Muscle of leg (tissue), 16 donors: ENCODE results near the gene CLEC11A. TPM values are rescaled to one million over a fixed set of nuclear protein-coding genes. Genes with fewer than 3 reads are reported as not detected.
A peak's percentile ranks its signal among the peaks of the same experiment; 100 is the strongest.

ENCODE experiments used
- DNase-seq: peaks from one replicate; pipeline ENCODE4 v3.0.0; 2013
- H3K27ac ChIP-seq: one replicate; pipeline ENCODE4 v1.5.1; 2013; ENCODE audit warnings: mild to moderate bottlenecking, low read length, control low read depth
- H3K27me3 ChIP-seq: one replicate; pipeline ENCODE4 v1.6.1; 2013; ENCODE audit warnings: low read length; ENCODE audit not compliant: control insufficient read depth, insufficient read depth
- H3K36me3 ChIP-seq: one replicate; pipeline ENCODE4 v1.6.1; 2013; ENCODE audit warnings: low read length; ENCODE audit not compliant: control insufficient read depth, insufficient read depth
- H3K4me1 ChIP-seq: one replicate; pipeline ENCODE4 v1.6.1; 2013; ENCODE audit warnings: low read length; ENCODE audit not compliant: control insufficient read depth, insufficient read depth
- H3K4me3 ChIP-seq: one replicate; pipeline ENCODE4 v1.5.1; 2013; ENCODE audit warnings: low read length, control low read depth
- H3K9me3 ChIP-seq: replicated peaks from 2 replicates; pipeline ENCODE4 v1.6.1; 2013; ENCODE audit warnings: low read depth, low read length; ENCODE audit not compliant: control insufficient read depth
- WGBS: methylation state at CpG from one replicate; pipeline ENCODE4 v1.1.5; 2013; ENCODE audit warnings: missing lambda C conversion rate; ENCODE audit not compliant: insufficient coverage; 5-methylcytosine and 5-hydroxymethylcytosine counted together
- long read RNA-seq, 11 donors: transcript quantifications; one replicate each; lab custom pipeline, GENCODE V29; 2026
- polyA plus RNA-seq, 8 donors: library from polyadenylated mRNA; unstranded; fragments of 120-200 nt; gene quantifications; one replicate each; pipeline versions ENCODE4 v1.2.1 to v1.2.3, GENCODE V29; 2013; ENCODE audit warnings: inconsistent platforms in 1 of 8, low replicate concordance in 1 of 8; ENCODE audit not compliant: insufficient read length in 8 of 8, insufficient read depth in 1 of 8
- total RNA-seq: library from RNA; stranded (reverse); fragments of 120-200 nt; gene quantifications from one replicate; pipeline ENCODE4 v1.2.4, GENCODE V29; 2013

Gene CLEC11A
- total RNA-seq, result 35.2 TPM
- polyA plus RNA-seq, result 10 to 100 TPM; 18.8 to 40.3 (median 36.6) TPM
- long read RNA-seq, donor 1, transcript CLEC11A-201 (4 exons, 1,419 nt), result major isoform, 10 of 10 reads
- long read RNA-seq, donor 1, partial matches to known transcripts, result 0 of 10 reads
- long read RNA-seq, donor 1, other reads (novel, unspliced or antisense), result 0 of 10 reads
- long read RNA-seq, donor 2, partial matches to known transcripts, result 0 of 2 reads
- long read RNA-seq, donor 2, other reads (novel, unspliced or antisense), result 0 of 2 reads
- long read RNA-seq, donor 3, transcript CLEC11A-201 (4 exons, 1,419 nt), result major isoform, 15 of 15 reads
- long read RNA-seq, donor 3, partial matches to known transcripts, result 0 of 15 reads
- long read RNA-seq, donor 3, other reads (novel, unspliced or antisense), result 0 of 15 reads
- long read RNA-seq, donor 4, partial matches to known transcripts, result 0 of 1 reads
- long read RNA-seq, donor 4, other reads (novel, unspliced or antisense), result 0 of 1 reads
- long read RNA-seq, donor 5, transcript CLEC11A-201 (4 exons, 1,419 nt), result major isoform, 25 of 33 reads
- long read RNA-seq, donor 5, partial matches to known transcripts, result 8 of 33 reads
- long read RNA-seq, donor 5, other reads (novel, unspliced or antisense), result 0 of 33 reads
- long read RNA-seq, donor 6, transcript CLEC11A-201 (4 exons, 1,419 nt), result major isoform, 16 of 17 reads
- long read RNA-seq, donor 6, partial matches to known transcripts, result 0 of 17 reads
- long read RNA-seq, donor 6, other reads (novel, unspliced or antisense), result 0 of 17 reads
- long read RNA-seq, donor 7, transcript CLEC11A-201 (4 exons, 1,419 nt), result major isoform, 20 of 27 reads
- long read RNA-seq, donor 7, partial matches to known transcripts, result 6 of 27 reads
- long read RNA-seq, donor 7, other reads (novel, unspliced or antisense), result 0 of 27 reads
- long read RNA-seq, donor 8, partial matches to known transcripts, result 0 of 2 reads
- long read RNA-seq, donor 8, other reads (novel, unspliced or antisense), result 0 of 2 reads
- long read RNA-seq, donor 9, transcript CLEC11A-201 (4 exons, 1,419 nt), result major isoform, 8 of 24 reads
- long read RNA-seq, donor 9, partial matches to known transcripts, result 16 of 24 reads
- long read RNA-seq, donor 9, other reads (novel, unspliced or antisense), result 0 of 24 reads
- long read RNA-seq, donor 10, transcript CLEC11A-201 (4 exons, 1,419 nt), result major isoform, 15 of 15 reads
- long read RNA-seq, donor 10, partial matches to known transcripts, result 0 of 15 reads
- long read RNA-seq, donor 10, other reads (novel, unspliced or antisense), result 0 of 15 reads
- long read RNA-seq, donor 11, transcript CLEC11A-201 (4 exons, 1,419 nt), result major isoform, 18 of 23 reads
- long read RNA-seq, donor 11, partial matches to known transcripts, result 5 of 23 reads
- long read RNA-seq, donor 11, other reads (novel, unspliced or antisense), result 0 of 23 reads

GRCh38 chr19:50723069-50723468, at the start of gene CLEC11A:
TSS of gene CLEC11A (plus strand) at chr19:50723364. CDS start at chr19:50723526, 162 bp downstream.
- WGBS, result 3% methylated on average over 12 of the region's 15 CpGs
- Histone ChIP-seq H3K27ac (peak within 1 kb of the TSS; percentile 93), H3K4me1 (peaks cover 63% of the 10 kb centered on the region), H3K9me3 (no peaks in the 10 kb centered on the region), H3K36me3 (peaks cover 9% of the 10 kb centered on the region), H3K27me3 (peaks cover 20% of the 10 kb centered on the region), H3K4me3 (peak within 1 kb of the TSS; percentile 63)
- DNase-seq, result peak; percentile 94

DNA sequence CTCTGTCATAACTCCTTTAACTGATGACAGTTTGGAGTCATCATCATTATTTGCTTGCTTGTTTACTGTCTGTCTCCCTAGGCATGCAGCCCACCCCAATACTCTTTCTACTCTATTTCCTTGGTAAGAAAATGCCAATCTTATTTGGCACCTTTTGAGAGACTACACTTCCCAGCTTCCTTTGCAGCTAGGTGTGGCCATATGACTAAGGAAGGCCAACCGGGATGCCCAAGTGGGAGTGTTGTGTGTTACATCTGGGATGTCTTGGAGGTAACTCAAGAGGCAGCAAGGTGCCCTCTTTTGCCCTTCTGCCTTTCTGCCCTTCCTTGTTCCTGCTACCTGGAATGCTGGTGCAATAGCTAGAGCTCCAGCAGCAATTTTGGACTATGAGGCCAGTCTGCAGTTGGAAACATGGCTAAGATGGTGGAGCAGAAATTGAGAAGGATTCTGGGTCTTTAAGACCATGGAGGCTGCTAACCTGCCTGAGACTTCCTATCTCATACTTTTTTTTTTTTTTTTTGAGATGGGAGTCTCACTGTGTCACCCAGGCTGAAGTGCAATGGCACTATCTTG, 46.5 kb upstream of the CLEC11A start:
- peaks cover 31% of the 10 kb centered on the region for H3K27me3 ChIP-seq
- DNase-seq, result no peak
- no peak overlapping the region for H3K27ac ChIP-seq
- WGBS, result no CpG with 5 or more reads among the region's 1 CpG
- H3K36me3 ChIP-seq, result no peaks in the 10 kb centered on the region
- no peaks in the 10 kb centered on the region for H3K4me1 ChIP-seq
- H3K9me3 ChIP-seq, result no peaks in the 10 kb centered on the region
- no peak overlapping the region for H3K4me3 ChIP-seq

DNA sequence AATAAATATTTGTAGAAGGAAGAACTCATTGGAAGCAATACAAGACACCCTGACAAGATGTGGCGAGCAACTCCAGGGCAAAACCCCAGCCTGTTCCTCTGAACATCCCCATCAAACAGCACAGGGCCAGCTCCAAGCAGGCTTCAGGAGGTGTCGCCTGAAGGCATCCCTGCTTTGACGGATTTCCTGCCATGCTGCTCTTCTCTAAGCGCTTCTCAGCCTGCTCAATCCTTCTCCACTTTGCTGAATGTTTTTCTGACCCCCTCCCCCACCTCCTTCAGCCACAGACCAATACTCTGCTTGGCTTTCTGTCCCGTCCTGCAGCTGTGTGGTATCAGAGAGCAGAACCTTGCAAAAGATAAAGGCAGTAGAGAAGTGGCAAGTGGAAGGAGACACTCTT, 45.5 kb upstream of the CLEC11A start:
- no peak for DNase-seq
- 78% methylated on average over 2 of the region's 5 CpGs for WGBS
- no peak overlapping the region for H3K4me3 ChIP-seq
- H3K9me3 ChIP-seq, result no peaks in the 10 kb centered on the region
- H3K4me1 ChIP-seq, result no peaks in the 10 kb centered on the region
- H3K27me3 ChIP-seq, result peaks cover 22% of the 10 kb centered on the region
- H3K27ac ChIP-seq, result no peak overlapping the region
- no peaks in the 10 kb centered on the region for H3K36me3 ChIP-seq

DNA sequence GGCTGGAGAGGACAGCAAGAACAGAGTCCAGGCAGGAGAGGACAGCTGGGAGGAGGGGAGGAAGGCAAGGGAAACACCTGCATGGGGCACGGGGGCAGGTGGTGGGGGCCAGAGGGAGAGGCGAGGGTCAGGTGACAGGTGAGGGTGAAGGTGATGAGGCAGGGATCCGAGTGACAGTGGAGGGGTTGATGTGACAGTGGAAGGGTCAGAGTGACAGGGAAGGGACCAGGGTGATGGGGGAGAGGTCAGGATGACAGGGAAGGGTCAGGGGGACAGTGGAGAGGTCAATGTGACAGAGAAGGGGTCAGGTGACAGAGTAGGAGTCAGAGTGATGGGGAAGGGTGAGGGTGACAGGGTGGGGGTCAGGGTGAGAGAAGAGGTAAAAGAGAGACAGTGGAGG, 44.8 kb upstream of the CLEC11A start:
- Histone ChIP-seq H3K27me3 (peaks cover 15% of the 10 kb centered on the region), H3K27ac (no peak overlapping the region), H3K36me3 (no peaks in the 10 kb centered on the region)

GRCh38 chr19:50679177-50680125, 43.7 kb upstream of the CLEC11A start:
- 13% methylated on average over 23 of the region's 23 CpGs for WGBS
- Histone ChIP-seq H3K27ac (no peak overlapping the region), H3K4me1 (no peaks in the 10 kb centered on the region), H3K27me3 (peaks cover 7% of the 10 kb centered on the region), H3K4me3 (no peak overlapping the region), H3K9me3 (no peaks in the 10 kb centered on the region), H3K36me3 (no peaks in the 10 kb centered on the region)
- DNase-seq, result peak; percentile 76

More for the DNA sequence above, 44.8 kb upstream of the CLEC11A start:
- Histone ChIP-seq H3K4me1 (no peaks in the 10 kb centered on the region), H3K4me3 (no peak overlapping the region), H3K9me3 (no peaks in the 10 kb centered on the region)
- DNase-seq, result no peak
- 54% methylated on average over 3 of the region's 3 CpGs for WGBS

- H3K27me3 ChIP-seq, result peaks cover 29% of the 10 kb centered on the region
- no peaks in the 10 kb centered on the region for H3K9me3 ChIP-seq
- no peak overlapping the region for H3K27ac ChIP-seq
- no peaks in the 10 kb centered on the region for H3K36me3 ChIP-seq
- H3K4me1 ChIP-seq, result no peaks in the 10 kb centered on the region
- DNase-seq, result no peak
- H3K4me3 ChIP-seq, result no peak overlapping the region
- WGBS, result 21% methylated on average over 39 of the region's 50 CpGs
Measured at GRCh38 chr19:50686310-50687032, 36.7 kb upstream of the CLEC11A start.

DNA sequence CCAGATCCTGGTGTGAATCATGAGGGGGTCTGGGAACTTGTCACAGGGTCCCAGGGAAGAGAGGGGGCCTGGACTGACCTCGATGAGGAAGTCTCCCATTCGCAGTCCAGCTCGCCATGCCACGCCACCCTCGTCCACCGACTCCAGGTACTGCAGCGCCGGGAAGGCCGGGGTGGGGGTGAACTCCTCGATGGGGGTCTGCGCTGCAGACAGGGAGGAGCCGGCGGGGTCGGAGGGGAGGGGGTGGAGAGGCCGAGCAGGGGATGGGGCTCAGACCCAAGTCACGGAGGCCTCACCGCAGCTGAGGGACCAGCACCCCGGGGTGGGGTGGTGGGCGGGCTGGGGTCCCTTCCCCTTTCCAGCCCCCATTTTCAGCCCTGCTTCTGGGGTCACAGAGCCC, 34.4 kb upstream of the CLEC11A start:
- no peak overlapping the region for H3K27ac ChIP-seq
- H3K4me1 ChIP-seq, result no peaks in the 10 kb centered on the region
- H3K4me3 ChIP-seq, result no peak overlapping the region
- no peaks in the 10 kb centered on the region for H3K9me3 ChIP-seq
- H3K27me3 ChIP-seq, result peaks cover 44% of the 10 kb centered on the region
- WGBS, result 69% methylated on average over 9 of the region's 19 CpGs
- no peak for DNase-seq
- H3K36me3 ChIP-seq, result no peaks in the 10 kb centered on the region

GRCh38 chr19:50690439-50690838, 32.7 kb upstream of the CLEC11A start:
- Histone ChIP-seq H3K27me3 (peaks cover 51% of the 10 kb centered on the region), H3K4me1 (peaks cover under 1% of the 10 kb centered on the region), H3K27ac (no peak overlapping the region), H3K9me3 (no peaks in the 10 kb centered on the region), H3K4me3 (no peak overlapping the region), H3K36me3 (no peaks in the 10 kb centered on the region)
- no peak for DNase-seq
- 72% methylated on average over 7 of the region's 7 CpGs for WGBS
